H9 (cell line): ENCODE results near the gene COL18A1. TPM values are rescaled to one million over a fixed set of nuclear protein-coding genes. Genes with fewer than 3 reads are reported as not detected.

Experiments used
- DNase-seq: peaks from one replicate; pipeline ENCODE4 v3.0.0-alpha.2; 2017
- H2AFZ ChIP-seq: one replicate; pipeline ENCODE4 v1.6.1; 2013; ENCODE audit warnings: mild to moderate bottlenecking, low read length, control low read depth, moderate library complexity
- H2AK5ac ChIP-seq: 2 replicates; pipeline ENCODE4 v1.6.1; 2013; ENCODE audit warnings: low read length, control low read depth, mixed read lengths; ENCODE audit not compliant: insufficient read length
- H2BK120ac ChIP-seq: one replicate; pipeline ENCODE4 v1.6.1; 2013; ENCODE audit warnings: low read depth, mild to moderate bottlenecking, low read length, control low read depth, inconsistent platforms; ENCODE audit not compliant: poor library complexity, severe bottlenecking
- H2BK12ac ChIP-seq: 2 replicates; pipeline ENCODE4 v1.6.1; 2013; ENCODE audit warnings: low read length, control low read depth, mixed read lengths, low read depth; ENCODE audit not compliant: insufficient read length
- H2BK15ac ChIP-seq: 2 replicates; pipeline ENCODE4 v1.6.1; 2013; ENCODE audit warnings: low read depth, low read length, control low read depth
- H2BK20ac ChIP-seq: one replicate; pipeline ENCODE4 v1.6.1; 2013; ENCODE audit warnings: low read depth, mild to moderate bottlenecking, low read length, control low read depth, inconsistent platforms; ENCODE audit not compliant: poor library complexity, severe bottlenecking
- H2BK5ac ChIP-seq: 2 replicates; pipeline ENCODE4 v1.6.1; 2013; ENCODE audit warnings: low read length, control low read depth, mixed read lengths; ENCODE audit not compliant: insufficient read length
- H3K14ac ChIP-seq: 2 replicates; pipeline ENCODE4 v1.6.1; 2013; ENCODE audit warnings: low read length, control low read depth; ENCODE audit not compliant: insufficient read depth
- H3K18ac ChIP-seq: 2 replicates; pipeline ENCODE4 v1.6.1; 2013; ENCODE audit warnings: low read depth, mild to moderate bottlenecking, mixed read lengths, low read length, control low read depth; ENCODE audit not compliant: insufficient read length
- H3K23ac ChIP-seq: 2 replicates; pipeline ENCODE4 v1.6.1; 2013; ENCODE audit warnings: low read length, control low read depth, mixed read lengths, low read depth; ENCODE audit not compliant: insufficient read length
- H3K23me2 ChIP-seq: 2 replicates; pipeline ENCODE4 v1.6.1; 2013; ENCODE audit warnings: low read depth, mild to moderate bottlenecking, mixed read lengths, low read length, control low read depth; ENCODE audit not compliant: insufficient read length, poor library complexity, severe bottlenecking
- H3K27ac ChIP-seq: 2 replicates; pipeline ENCODE4 v1.5.1; 2013; ENCODE audit warnings: low read length, control low read depth, mixed read lengths, low read depth; ENCODE audit not compliant: insufficient read length
- H3K27me3 ChIP-seq: 2 replicates; pipeline ENCODE4 v1.6.1; 2013; ENCODE audit warnings: low read length, control low read depth, inconsistent platforms; ENCODE audit not compliant: insufficient read depth
- H3K4ac ChIP-seq: 2 replicates; pipeline ENCODE4 v1.6.1; 2013; ENCODE audit warnings: low read depth, mild to moderate bottlenecking, control low read depth, inconsistent platforms, low read length, moderate library complexity
- H3K4me1 ChIP-seq: 2 replicates; pipeline ENCODE4 v1.6.1; 2013; ENCODE audit warnings: low read length, control low read depth, inconsistent platforms; ENCODE audit not compliant: insufficient read depth
- H3K4me2 ChIP-seq: 2 replicates; pipeline ENCODE4 v1.6.1; 2013; ENCODE audit warnings: low read length, control low read depth, mixed read lengths; ENCODE audit not compliant: insufficient read length, insufficient read depth
- H3K56ac ChIP-seq: 2 replicates; pipeline ENCODE4 v1.6.1; 2013; ENCODE audit warnings: low read depth, mild to moderate bottlenecking, mixed read lengths, low read length, control low read depth; ENCODE audit not compliant: insufficient read length
- H3K79me1 ChIP-seq: 2 replicates; pipeline ENCODE4 v1.6.1; 2013; ENCODE audit warnings: low read depth, mild to moderate bottlenecking, moderate library complexity, low read length, control low read depth, inconsistent platforms; ENCODE audit not compliant: insufficient read depth, poor library complexity, severe bottlenecking
- H3K79me2 ChIP-seq: 2 replicates; pipeline ENCODE4 v1.6.1; 2013; ENCODE audit warnings: low read length, control low read depth, inconsistent platforms; ENCODE audit not compliant: insufficient read depth
- H3K9ac ChIP-seq: 2 replicates; pipeline ENCODE4 v1.6.1; 2013; ENCODE audit warnings: low read length, control low read depth, mixed read lengths; ENCODE audit not compliant: insufficient read length; ENCODE audit errors: extremely low read depth
- H3K9me3 ChIP-seq: one replicate; pipeline ENCODE4 v1.6.1; 2013; ENCODE audit warnings: low read depth, low read length, inconsistent platforms; ENCODE audit not compliant: control insufficient read depth
- H3T11ph ChIP-seq: one replicate; pipeline ENCODE4 v1.6.1; 2013; ENCODE audit warnings: mild to moderate bottlenecking, low read length, control low read depth, inconsistent platforms
- H4K20me1 ChIP-seq: one replicate; pipeline ENCODE4 v1.6.1; 2013; ENCODE audit not compliant: control insufficient read depth, insufficient read length, insufficient read depth
- H4K5ac ChIP-seq: 2 replicates; pipeline ENCODE4 v1.6.1; 2013; ENCODE audit warnings: low read depth, mild to moderate bottlenecking, mixed read lengths, low read length, control low read depth; ENCODE audit not compliant: insufficient read length
- H4K8ac ChIP-seq: replicated peaks from 2 replicates; pipeline ENCODE4 v1.6.1; 2013; ENCODE audit warnings: low read length, control low read depth, mixed read lengths, low read depth; ENCODE audit not compliant: insufficient read length
- H4K91ac ChIP-seq: 2 replicates; pipeline ENCODE4 v1.6.1; 2013; ENCODE audit warnings: low read depth, mild to moderate bottlenecking, moderate library complexity, mixed read lengths, low read length, control low read depth; ENCODE audit not compliant: insufficient read length
- H3K27ac Mint-ChIP-seq, 3 experiments: 2 replicates in 2 of 3; 3 replicates in 1 of 3; pipeline ENCODE4 v1.8.0; 2020 to 2021; ENCODE audit warnings: mixed read lengths in 3 of 3, mild to moderate bottlenecking in 1 of 3, moderate library complexity in 1 of 3
- H3K27me3 Mint-ChIP-seq: 2 replicates; pipeline ENCODE4 v1.8.0; 2021; ENCODE audit warnings: low read depth, mild to moderate bottlenecking, moderate library complexity, mixed read lengths
- H3K36me3 Mint-ChIP-seq, 3 experiments: 2 replicates in 2 of 3; 3 replicates in 1 of 3; pipeline ENCODE4 v1.8.0; 2020 to 2021; ENCODE audit warnings: low read depth in 3 of 3, mixed read lengths in 3 of 3; ENCODE audit not compliant: insufficient read depth in 1 of 3
- H3K4me1 Mint-ChIP-seq, 2 experiments: 2 replicates each; pipeline ENCODE4 v1.8.0; 2020; ENCODE audit warnings: mixed read lengths in 2 of 2
- H3K4me3 Mint-ChIP-seq, 2 experiments: 2 replicates in 1 of 2; 3 replicates in 1 of 2; pipeline ENCODE4 v1.8.0; 2020 to 2021; ENCODE audit warnings: mild to moderate bottlenecking in 2 of 2, mixed read lengths in 2 of 2, moderate library complexity in 1 of 2
- H3K9me3 Mint-ChIP-seq, 2 experiments: 2 replicates in 1 of 2; 3 replicates in 1 of 2; pipeline ENCODE4 v1.8.0; 2020; ENCODE audit warnings: mild to moderate bottlenecking in 2 of 2, mixed read lengths in 2 of 2, moderate library complexity in 1 of 2
- CTCF ChIP-seq: fragments of 200-600 bp; sonication (generic); conservative IDR thresholded peaks from 3 replicates; pipeline ENCODE4 v1.8.0; 2021; ENCODE audit warnings: antibody characterized with exemption, mild to moderate bottlenecking
- WGBS: extraction: QIAGEN DNeasy Blood & Tissue Kit; methylation state at CpG from one replicate; pipeline ENCODE4 v1.1.7; 2013; ENCODE audit warnings: missing lambda C conversion rate, low lambda C conversion rate, mixed read lengths; ENCODE audit not compliant: insufficient read length; ENCODE audit errors: extremely low coverage; 5-methylcytosine and 5-hydroxymethylcytosine counted together
- total RNA-seq: library from RNA; stranded (reverse); gene quantifications from 2 replicates; pipeline ENCODE4 v1.2.1, GENCODE V29; 2021

The COL18A1 gene
- total RNA-seq, 1 experiment from 2014 or later: 232 TPM

GRCh38 chr21:45542667-45543370 lies 137.9 kb downstream of the COL18A1 start:
- Histone ChIP-seq H3K56ac (no peak overlapping the region), H3K23me2 (peaks cover 5% of the 10 kb centered on the region), H3T11ph (no peak overlapping the region), H3K18ac (no peak overlapping the region), H3K9ac (no peak overlapping the region), H2AFZ (no peak overlapping the region), H2BK5ac (no peak overlapping the region), H2AK5ac (no peak overlapping the region), H3K23ac (no peak overlapping the region), H3K4me1 (no peaks in the 10 kb centered on the region), H3K79me1 (no peaks in the 10 kb centered on the region), H3K14ac (no peak overlapping the region; the same call in 1 of the 2 replicates), H2BK15ac (no peak overlapping the region), H3K4ac (no peak overlapping the region), H4K20me1 (no peaks in the 10 kb centered on the region), H2BK12ac (no peak overlapping the region), H3K27ac (no peak overlapping the region), H3K9me3 (no peaks in the 10 kb centered on the region), H4K5ac (no peak overlapping the region), H3K79me2 (peaks cover 6% of the 10 kb centered on the region; the same call in 1 of the 2 replicates), H4K91ac (no peak overlapping the region), H3K4me2 (no peak overlapping the region), H2BK20ac (no peak overlapping the region), H3K27me3 (no peaks in the 10 kb centered on the region), H4K8ac (no peak overlapping the region), H2BK120ac (no peak overlapping the region)
- TF ChIP-seq CTCF: no peak
- no CpG with 5 or more reads among the region's 55 CpGs for WGBS
- peaks cover 0 to 3% (median 2%) of the 10 kb centered on the region in 3 experiments; a peak in 2 of 7 replicates for H3K36me3 Mint-ChIP-seq
- H3K9me3 Mint-ChIP-seq: peaks cover 0 to 3% of the 10 kb centered on the region in 2 experiments; a peak in 3 of 5 replicates
- H3K4me3 Mint-ChIP-seq: peak overlapping the region; percentile 43 to 65; a peak in 3 of 5 replicates
- H3K27ac Mint-ChIP-seq: no peak overlapping the region
- DNase-seq: peak; percentile 43
- H3K27me3 Mint-ChIP-seq: peaks cover 10% of the 10 kb centered on the region
- peaks cover 8 to 13% of the 10 kb centered on the region in 2 experiments for H3K4me1 Mint-ChIP-seq
